Spleen (tissue), 7 donors: ENCODE results near the gene ERCC3.

Source experiments
- CTCF ChIP-seq, 11 experiments: fragments of 200-600 bp in 7 of 11; fragments of 450-650 bp in 4 of 11; sonication (generic) in 4 of 11; IDR thresholded peaks in 8 of 11; conservative IDR thresholded peaks in 3 of 11; 1 replicate in 7 of 11; 2 replicates in 4 of 11; pipeline versions ENCODE4 v1.4.0 to v1.8.0; 2016 to 2021; ENCODE audit warnings: antibody characterized with exemption in 11 of 11, inconsistent platforms in 4 of 11, mild to moderate bottlenecking in 1 of 11
- POLR2A ChIP-seq, 3 donors: fragments of 450-650 bp; IDR thresholded peaks; one replicate each; pipeline ENCODE4 v1.5.1; 2017; ENCODE audit warnings: antibody characterized with exemption in 3 of 3, mild to moderate bottlenecking in 1 of 3
- POLR2AphosphoS5 ChIP-seq, 3 donors: sonication (generic); formaldehyde crosslinking; IDR thresholded peaks; one replicate each; pipeline ENCODE4 v1.5.1; 2017; ENCODE audit warnings: antibody characterized with exemption in 3 of 3
- donor health status: DM: no; HTN: no; CAD: no; lungs with moderate emphysema.
- donor health status: DM: no; HTN: no; CAD: no.
- donor health status: DM: no; HTN: no; CAD: no.

- TF ChIP-seq POLR2AphosphoS5 (IDR thresholded peaks at IDR 0.05) (no peak), CTCF (IDR thresholded peaks at IDR 0.05 in 8 of 11, conservative IDR thresholded peaks at IDR 0.05 in 3 of 11) (no peak), POLR2A (IDR thresholded peaks at IDR 0.05) (no peak)
These were observed 76.2 kb downstream of the ERCC3 start for GRCh38 chr2:127217470-127218325.
